GM19193 (cell line): ENCODE measurements around the gene CTSA.
A peak's percentile ranks its signal among the peaks of the same experiment; 100 is the strongest.

ENCODE experiments used
- POLR2A ChIP-seq: IDR thresholded peaks from 4 replicates; pipeline ENCODE4 v1.6.1; 2011; ENCODE audit not compliant: insufficient read depth, insufficient read length; ENCODE audit errors: extremely low read depth

Gene CTSA

GRCh38 chr20:45919542-45920399 is 28.6 kb downstream of the CTSA start:
- TF ChIP-seq POLR2A: no peak

- TF ChIP-seq POLR2A: no peak
These were observed 29.6 kb downstream of the CTSA start for GRCh38 chr20:45920462-45921336.

GRCh38 chr20:45921337-45922189 is 30.4 kb downstream of the CTSA start:
- TF ChIP-seq POLR2A: no peak

GRCh38 chr20:45924391-45925261 is 33.5 kb downstream of the CTSA start:
- no peak for TF ChIP-seq POLR2A

- no peak for TF ChIP-seq POLR2A
These were observed 34.8 kb downstream of the CTSA start for GRCh38 chr20:45925821-45926506.

GRCh38 chr20:45926731-45927070 is 35.6 kb downstream of the CTSA start:
- no peak for TF ChIP-seq POLR2A

- no peak for TF ChIP-seq POLR2A
These were observed 36.1 kb downstream of the CTSA start for GRCh38 chr20:45927071-45927878.

- peak; percentile 52 for TF ChIP-seq POLR2A
These were observed 42.3 kb downstream of the CTSA start for GRCh38 chr20:45933266-45934045.

GRCh38 chr20:45934046-45934585 is 43.0 kb downstream of the CTSA start:
- TF ChIP-seq POLR2A: no peak

- peak; percentile 90 for TF ChIP-seq POLR2A
These were observed 43.7 kb downstream of the CTSA start, which contains the start of gene PCIF1 for GRCh38 chr20:45934586-45935415. Gene PCIF1, plus strand, starts transcription at chr20:45934683. Its CDS starts 4,317 bp downstream, at chr20:45939000.

GRCh38 chr20:45935416-45936046 is 44.4 kb downstream of the CTSA start:
- no peak for TF ChIP-seq POLR2A

- TF ChIP-seq POLR2A: no peak
These were observed 46.6 kb downstream of the CTSA start for GRCh38 chr20:45937765-45938164.
